Astrocyte of the spinal cord (primary cell): Measurements from ENCODE around the gene TSC22D3.
"Not testable (repeated sequence)": the region's sequence is repeated elsewhere in the genome, so short reads cannot be mapped to it uniquely, and the experiment has no call there.

Experiments used
- DNase-seq: peaks from one replicate; pipeline ENCODE4 v3.0.0; 2011; ENCODE audit warnings: low read depth, low spot score
- H3K4me3 ChIP-seq: 2 replicates; pipeline ENCODE4 v1.5.1; 2011; ENCODE audit warnings: low read depth, mild to moderate bottlenecking, low read length, moderate library complexity
- CTCF ChIP-seq: IDR thresholded peaks from 2 replicates; pipeline ENCODE4 v1.5.1; 2012; ENCODE audit warnings: low read depth, mild to moderate bottlenecking, low read length, inconsistent platforms
- in situ Hi-C: cut with HindIII; loops from 2 replicates; pipeline ENCODE4 v1.10.0; 2017; ENCODE audit warnings: low sequenced_read_pairs

The TSC22D3 gene

DNA sequence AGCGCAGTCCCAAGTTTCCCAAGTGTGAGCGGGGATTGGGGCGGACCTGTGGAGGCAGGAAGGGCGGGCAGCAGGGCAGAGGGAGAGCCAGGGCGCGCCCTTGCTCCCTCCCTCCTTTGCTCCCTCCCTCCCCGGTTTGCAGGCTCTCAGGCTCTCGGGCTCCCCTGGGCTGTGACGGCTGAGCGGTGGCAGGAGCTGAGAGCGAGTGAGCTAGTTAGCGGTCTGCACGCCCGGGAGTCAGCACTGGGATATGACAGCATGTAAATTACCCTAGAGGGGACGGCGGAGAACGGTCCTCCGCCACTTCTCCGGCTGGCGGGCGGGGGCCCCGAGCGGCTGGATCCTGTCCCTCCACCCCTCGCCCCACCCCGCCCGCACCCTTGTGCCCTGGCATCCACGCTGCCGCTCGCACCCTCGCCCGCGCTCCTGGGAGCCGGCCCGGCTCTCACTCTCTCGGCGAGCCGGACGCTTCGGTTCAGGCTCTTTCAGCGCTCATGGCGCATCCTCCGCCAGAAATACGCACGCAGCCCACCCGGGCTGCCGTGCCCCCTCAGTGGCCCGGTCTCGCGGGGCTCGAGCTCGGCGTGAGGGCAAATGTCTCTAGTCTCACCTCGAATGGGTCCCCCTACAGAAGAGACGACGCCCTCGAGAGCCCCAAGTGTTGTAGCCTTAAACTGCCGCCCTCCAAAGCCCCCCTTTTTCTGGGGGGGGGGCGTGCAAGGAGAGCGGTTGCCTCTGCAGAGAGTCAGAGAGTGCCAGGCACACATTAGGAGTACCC, at the start of gene TSC22D3:
Gene TSC22D3 (minus strand): TSS at position 54 of the 778 bp plus-strand sequence. CDS start 368 bp downstream, outside the sequence.
- TF ChIP-seq CTCF, result no peak
- peak; percentile 67 for DNase-seq
- H3K4me3 ChIP-seq, result peak within 1 kb of the TSS; percentile 46
- in situ Hi-C loops, result no loop called here

- no peak for TF ChIP-seq CTCF
- in situ Hi-C loops, result no loop called here
- no peak overlapping the region for H3K4me3 ChIP-seq
- peak; percentile 49 for DNase-seq
These were observed 47.9 kb upstream of the TSC22D3 start for GRCh38 chrX:107823456-107823855.

DNA sequence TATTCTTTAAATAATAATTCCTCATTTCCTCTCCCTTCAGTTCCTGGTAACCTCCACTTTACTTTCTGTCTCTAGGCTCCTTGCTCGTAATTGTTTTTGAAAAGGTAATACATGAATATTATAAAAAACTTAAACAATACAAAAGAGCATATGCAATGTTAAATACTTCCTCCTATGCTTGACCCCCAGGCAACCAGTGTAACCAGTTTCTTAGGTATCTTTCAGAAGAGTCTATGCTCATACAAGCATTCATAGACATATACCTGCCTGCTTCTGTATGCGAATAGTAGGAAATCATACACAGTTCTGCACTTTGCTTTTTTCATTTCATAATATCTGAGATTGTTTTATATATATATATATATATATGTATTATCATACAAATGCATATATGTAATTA, 47.5 kb upstream of the TSC22D3 start:
- H3K4me3 ChIP-seq, result no peak overlapping the region
- TF ChIP-seq CTCF, result no peak
- DNase-seq, result no peak
- in situ Hi-C loops, result no loop called here

GRCh38 chrX:107818900-107819521, 43.4 kb upstream of the TSC22D3 start:
- no peak overlapping the region for H3K4me3 ChIP-seq
- no peak for DNase-seq
- in situ Hi-C loops, result no loop called here
- no peak for TF ChIP-seq CTCF

GRCh38 chrX:107810053-107810452, 34.5 kb upstream of the TSC22D3 start:
- in situ Hi-C loops, H3K4me3 ChIP-seq, DNase-seq: not testable (repeated sequence)

DNA sequence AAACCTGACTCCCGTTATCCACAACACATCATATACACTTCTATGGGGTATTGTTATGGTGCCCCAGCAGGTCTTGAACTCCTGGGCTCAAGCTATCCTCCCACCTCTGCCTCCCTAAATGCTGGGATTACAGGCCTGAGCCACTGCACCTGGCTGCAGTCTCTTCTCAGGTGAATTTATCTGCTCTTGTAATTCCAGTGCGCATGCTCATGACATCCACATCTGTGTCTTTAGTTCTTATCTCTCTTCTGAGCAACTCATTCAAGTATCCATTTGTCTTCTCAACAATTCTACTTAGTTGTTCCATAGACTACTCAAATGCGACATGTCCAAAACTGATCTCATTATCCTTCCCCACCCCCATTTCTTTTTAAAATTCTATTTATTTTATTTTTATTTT, 29.6 kb upstream of the TSC22D3 start:
- no peak for TF ChIP-seq CTCF
- in situ Hi-C loops, result no loop called here
- no peak for DNase-seq
- H3K4me3 ChIP-seq, result no peak overlapping the region

GRCh38 chrX:107804427-107804826, 28.8 kb upstream of the TSC22D3 start:
- H3K4me3 ChIP-seq, result no peak overlapping the region
- in situ Hi-C loops, result no loop called here
- TF ChIP-seq CTCF, result no peak
- DNase-seq, result no peak
